Panc1 (cell line): ENCODE measurements around the gene P2RY12. TPM values are rescaled to one million over a fixed set of nuclear protein-coding genes. Genes with fewer than 3 reads are reported as not detected.

Experiments
- ATAC-seq: fragments of 200-7000 bp; cut with Tn5 transposase; 2 replicates; pipeline ENCODE4 v1.9.1; 2020; ENCODE audit warnings: mild to moderate bottlenecking, moderate library complexity
- BruUV-seq: library from RNA; stranded (reverse); fragments of 400-500 nt; replicated peaks from 2 replicates; lab custom pipeline; 2021; lab: Mats Ljungman, UMichigan
- CTCF ChIA-PET: fragments of 300-600 bp; sonication (Branson Sonifier 250); formaldehyde crosslinking; loops from one replicate; lab custom pipeline; 2022; ENCODE audit warnings: antibody characterized with exemption; lab: Charles Lee
- POLR2A ChIA-PET: fragments of 300-600 bp; sonication (Branson Sonifier 250); formaldehyde crosslinking; loops from one replicate; lab custom pipeline; 2022; ENCODE audit warnings: antibody characterized with exemption; lab: Charles Lee
- DNase-seq: peaks from one replicate; pipeline ENCODE4 v3.0.0-alpha.2; 2010; ENCODE audit warnings: low read depth, low spot score
- H3K27ac ChIP-seq: 2 replicates; pipeline ENCODE4 v1.5.1; 2011; ENCODE audit warnings: mild to moderate bottlenecking, low read length, inconsistent platforms
- H3K27me3 ChIP-seq: fragments of 200-500 bp; sonication (Bioruptor generic); 2 replicates; pipeline ENCODE4 v1.6.0; 2014; ENCODE audit warnings: low read length, inconsistent platforms; ENCODE audit not compliant: control insufficient read depth, insufficient read depth
- H3K36me3 ChIP-seq: fragments of 200-500 bp; sonication (Bioruptor generic); 2 replicates; pipeline ENCODE4 v1.5.1; 2014; ENCODE audit warnings: inconsistent platforms, mild to moderate bottlenecking, low read length, moderate library complexity; ENCODE audit not compliant: control insufficient read depth, insufficient read depth
- H3K4me1 ChIP-seq: 2 replicates; pipeline ENCODE4 v1.5.1; 2011; ENCODE audit warnings: inconsistent platforms, mild to moderate bottlenecking, low read length, moderate library complexity; ENCODE audit not compliant: control insufficient read depth, insufficient read depth
- H3K4me3 ChIP-seq, 2 experiments: 2 replicates each; pipeline ENCODE4 v1.5.1; 2011 to 2012; ENCODE audit warnings: low read depth in 2 of 2, low read length in 2 of 2, mild to moderate bottlenecking in 2 of 2, inconsistent platforms in 1 of 2, moderate library complexity in 1 of 2
- H3K9me3 ChIP-seq: fragments of 200-500 bp; sonication (Bioruptor generic); 2 replicates; pipeline ENCODE4 v1.5.1; 2014; ENCODE audit warnings: low read depth, mild to moderate bottlenecking, inconsistent platforms, low read length, moderate library complexity; ENCODE audit not compliant: control insufficient read depth, insufficient read depth
- POLR2AphosphoS5 ChIP-seq: IDR thresholded peaks from 2 replicates; pipeline ENCODE4 v1.6.1; 2012; ENCODE audit warnings: mild to moderate bottlenecking, low read depth, low read length, moderate library complexity
- REST ChIP-seq, 2 experiments: IDR thresholded peaks; 2 replicates each; pipeline ENCODE4 v1.6.1; 2011 to 2012; ENCODE audit warnings: low read depth in 2 of 2, control low read depth in 1 of 2, low read length in 1 of 2, mild to moderate bottlenecking in 1 of 2, moderate library complexity in 1 of 2; ENCODE audit not compliant: insufficient read depth in 1 of 2
- SIN3A ChIP-seq: IDR thresholded peaks from 2 replicates; pipeline ENCODE4 v1.6.1; 2012; ENCODE audit warnings: low read depth, mild to moderate bottlenecking, low read length, moderate library complexity, borderline replicate concordance; ENCODE audit not compliant: insufficient read depth
- TCF7L2 ChIP-seq: IDR thresholded peaks from 2 replicates; pipeline ENCODE4 v1.6.1; 2011; ENCODE audit warnings: mild to moderate bottlenecking, low read depth, low read length, inconsistent platforms
- in situ Hi-C: cut with HindIII; loops from 2 replicates; pipeline ENCODE4 v1.10.0; 2016; ENCODE audit warnings: low sequenced_read_pairs, low pct_unique_long_range_greater_than_20kb
- intact Hi-C: fragments of 100-400 bp; cut with micrococcal nuclease; formaldehyde crosslinking; loops from one replicate; pipeline ENCODE4 v1.10.0; 2022; ENCODE audit not compliant: unreplicated experiment
- total RNA-seq: library from RNA; stranded (reverse); gene quantifications from one replicate; pipeline ENCODE4 v1.2.1, GENCODE V29; 2021; ENCODE audit not compliant: unreplicated experiment
- TF ChIP-seq, protein P1 (sequence below): fragments of 450-650 bp; IDR thresholded peaks from 2 replicates; pipeline ENCODE4 v1.5.1; 2017; ENCODE audit warnings: mild to moderate bottlenecking

The P2RY12 gene
- total RNA-seq, 1 experiment from 2014 or later, result not detected

GRCh38 chr3:151372063-151372820 is 12.3 kb downstream of the P2RY12 start:
- CTCF ChIA-PET, result no interaction called here
- no peaks in the 10 kb centered on the region for H3K27me3 ChIP-seq
- in situ Hi-C loops, result no loop called here
- no peak overlapping the region for H3K4me3 ChIP-seq
- no peaks in the 10 kb centered on the region for H3K36me3 ChIP-seq
- H3K4me1 ChIP-seq, result no peaks in the 10 kb centered on the region
- no peaks in the 10 kb centered on the region for H3K9me3 ChIP-seq
- BruUV-seq, result no TSS peak
- TF ChIP-seq SIN3A (no peak), POLR2AphosphoS5 (no peak), REST (IDR thresholded peaks at IDR 0.05; ENCODE audit: insufficient read depth in 1 of 2, low read depth in 2 of 2, low read length in 1 of 2) (no peak), TCF7L2 (no peak)
- TF ChIP-seq, protein P1, sequence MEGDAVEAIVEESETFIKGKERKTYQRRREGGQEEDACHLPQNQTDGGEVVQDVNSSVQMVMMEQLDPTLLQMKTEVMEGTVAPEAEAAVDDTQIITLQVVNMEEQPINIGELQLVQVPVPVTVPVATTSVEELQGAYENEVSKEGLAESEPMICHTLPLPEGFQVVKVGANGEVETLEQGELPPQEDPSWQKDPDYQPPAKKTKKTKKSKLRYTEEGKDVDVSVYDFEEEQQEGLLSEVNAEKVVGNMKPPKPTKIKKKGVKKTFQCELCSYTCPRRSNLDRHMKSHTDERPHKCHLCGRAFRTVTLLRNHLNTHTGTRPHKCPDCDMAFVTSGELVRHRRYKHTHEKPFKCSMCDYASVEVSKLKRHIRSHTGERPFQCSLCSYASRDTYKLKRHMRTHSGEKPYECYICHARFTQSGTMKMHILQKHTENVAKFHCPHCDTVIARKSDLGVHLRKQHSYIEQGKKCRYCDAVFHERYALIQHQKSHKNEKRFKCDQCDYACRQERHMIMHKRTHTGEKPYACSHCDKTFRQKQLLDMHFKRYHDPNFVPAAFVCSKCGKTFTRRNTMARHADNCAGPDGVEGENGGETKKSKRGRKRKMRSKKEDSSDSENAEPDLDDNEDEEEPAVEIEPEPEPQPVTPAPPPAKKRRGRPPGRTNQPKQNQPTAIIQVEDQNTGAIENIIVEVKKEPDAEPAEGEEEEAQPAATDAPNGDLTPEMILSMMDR, result no peak
- H3K27ac ChIP-seq, result no peak overlapping the region
- no peak for DNase-seq
- POLR2A ChIA-PET, result no interaction called here
- intact Hi-C loops, result no loop called here
- ATAC-seq, result no peak

- ATAC-seq (no peak), DNase-seq (no peak)
- Histone ChIP-seq H3K27me3 (no peaks in the 10 kb centered on the region), H3K27ac (no peak overlapping the region), H3K4me1 (no peaks in the 10 kb centered on the region), H3K36me3 (no peaks in the 10 kb centered on the region), H3K9me3 (no peaks in the 10 kb centered on the region), H3K4me3 (no peak overlapping the region)
- intact Hi-C loops, result no loop called here
- ChIA-PET CTCF (no interaction called here), POLR2A (no interaction called here)
- in situ Hi-C loops, result no loop called here
- no TSS peak for BruUV-seq
- TF ChIP-seq REST (IDR thresholded peaks at IDR 0.05; ENCODE audit: insufficient read depth in 1 of 2, low read depth in 2 of 2, low read length in 1 of 2), result no peak
- TF ChIP-seq POLR2AphosphoS5, result no peak
- TF ChIP-seq SIN3A, result no peak
These were observed 13.0 kb downstream of the P2RY12 start for GRCh38 chr3:151371526-151371925.
